GM18505 (cell line): ENCODE data around the gene HBB.

ENCODE experiments used
- ATAC-seq: cut with Tn5 transposase; IDR thresholded peaks from one replicate; pipeline ENCODE4 v1.9.1; 2021; ENCODE audit not compliant: unreplicated experiment
- POLR2A ChIP-seq: IDR thresholded peaks from 4 replicates; pipeline ENCODE4 v1.6.1; 2011; ENCODE audit warnings: borderline replicate concordance; ENCODE audit not compliant: insufficient read depth, insufficient read length; ENCODE audit errors: extremely low read depth

Gene HBB

DNA sequence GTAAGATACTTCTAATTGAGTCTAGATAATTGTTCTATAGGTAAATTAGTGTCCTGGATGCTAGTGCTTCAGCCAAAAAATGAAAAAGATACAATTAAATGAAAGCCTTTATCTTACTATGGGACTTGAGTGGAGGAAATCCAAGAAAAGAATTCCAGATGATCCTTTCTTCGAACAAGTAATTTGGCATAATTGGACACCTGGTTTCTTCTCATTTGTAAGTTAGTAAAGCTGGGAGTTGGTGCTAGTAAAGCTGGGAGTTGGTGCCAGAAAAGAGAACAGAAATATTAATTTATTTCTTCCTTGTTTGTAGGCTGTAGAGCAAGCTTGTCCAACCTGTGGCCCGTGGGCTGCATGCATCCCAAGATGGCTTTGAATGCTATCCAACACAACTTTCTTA is 38.7 kb downstream of the HBB start:
- no peak for TF ChIP-seq POLR2A
- ATAC-seq: no peak

DNA sequence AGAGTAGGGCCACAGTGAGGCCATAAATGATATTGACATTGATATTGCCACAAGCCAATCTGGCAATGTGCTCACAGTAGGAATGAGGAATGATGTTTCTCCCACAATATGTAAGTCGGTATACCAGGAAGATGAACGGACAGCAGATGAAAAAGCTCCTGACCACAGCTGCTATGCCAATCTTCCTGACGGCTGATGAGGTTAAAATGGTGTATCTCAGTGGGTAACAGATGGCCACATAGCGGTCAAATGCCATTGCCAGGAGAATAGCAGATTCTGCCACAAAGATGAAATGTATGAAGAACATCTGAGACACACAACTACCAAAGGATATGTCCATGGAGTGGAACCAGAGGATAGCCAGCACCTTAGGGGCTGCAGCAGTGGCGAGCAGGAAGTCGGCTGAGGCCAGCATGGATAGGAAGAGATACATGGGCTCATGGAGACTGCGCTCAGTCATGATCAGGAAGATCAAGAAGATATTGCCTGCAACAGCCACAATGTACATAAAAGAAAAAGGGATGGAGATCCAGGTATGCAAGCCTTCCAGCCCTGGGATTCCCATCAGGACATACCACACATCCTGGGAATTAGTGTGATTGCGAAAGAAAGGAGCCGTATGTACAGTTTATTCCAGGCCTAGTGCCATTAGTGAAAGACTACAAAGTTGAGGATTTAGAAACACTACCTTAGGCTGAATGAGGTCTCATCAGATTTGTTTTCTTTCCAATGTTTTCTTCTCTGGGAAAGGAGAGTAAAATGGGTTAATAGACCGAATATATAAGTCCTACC is 48.6 kb downstream of the HBB start:
- TF ChIP-seq POLR2A: no peak
- ATAC-seq: no peak
